GM21529 (cell line): Measurements from ENCODE around the gene TP73.

Experiments
- ATAC-seq: cut with Tn5 transposase; IDR thresholded peaks from one replicate; pipeline ENCODE4 v1.9.1; 2021; ENCODE audit not compliant: unreplicated experiment

Gene TP73

GRCh38 chr1:3670823-3671265 is 18.5 kb downstream of the TP73 start:
- ATAC-seq: no peak

GRCh38 chr1:3671371-3672180 is 19.3 kb downstream of the TP73 start:
- no peak for ATAC-seq

GRCh38 chr1:3672231-3672970 is 20.1 kb downstream of the TP73 start:
- ATAC-seq: no peak

- ATAC-seq: no peak
Observed at GRCh38 chr1:3672971-3673361, 20.6 kb downstream of the TP73 start.

GRCh38 chr1:3673381-3674099 is 21.2 kb downstream of the TP73 start:
- ATAC-seq: no peak

GRCh38 chr1:3674100-3675094 is 22.1 kb downstream of the TP73 start:
- no peak for ATAC-seq

- no peak for ATAC-seq
Observed at GRCh38 chr1:3675436-3675835, 23.1 kb downstream of the TP73 start.

- ATAC-seq: peak; percentile 74
Observed at GRCh38 chr1:3676581-3677470, 24.5 kb downstream of the TP73 start.

GRCh38 chr1:3677484-3677883 is 25.2 kb downstream of the TP73 start:
- ATAC-seq: peak; percentile 6

GRCh38 chr1:3678361-3679097 is 26.2 kb downstream of the TP73 start:
- no peak for ATAC-seq

- no peak for ATAC-seq
Observed at GRCh38 chr1:3679098-3679555, 26.8 kb downstream of the TP73 start.

- no peak for ATAC-seq
Observed at GRCh38 chr1:3679799-3680453, 27.6 kb downstream of the TP73 start.

- ATAC-seq: no peak
Observed at GRCh38 chr1:3680488-3681230, 28.3 kb downstream of the TP73 start.

- ATAC-seq: no peak
Observed at GRCh38 chr1:3681231-3681897, 29.0 kb downstream of the TP73 start.

- ATAC-seq: no peak
Observed at GRCh38 chr1:3681898-3682806, 29.8 kb downstream of the TP73 start.

- no peak for ATAC-seq
Observed at GRCh38 chr1:3683197-3683596, 30.9 kb downstream of the TP73 start.
